ENCODE measurements around the gene HSP90AB1.
"Not testable (repeated sequence)": the region's sequence is repeated elsewhere in the genome, so short reads cannot be mapped to it uniquely, and the experiment has no call there.

HSP90AB1 gene

DNA sequence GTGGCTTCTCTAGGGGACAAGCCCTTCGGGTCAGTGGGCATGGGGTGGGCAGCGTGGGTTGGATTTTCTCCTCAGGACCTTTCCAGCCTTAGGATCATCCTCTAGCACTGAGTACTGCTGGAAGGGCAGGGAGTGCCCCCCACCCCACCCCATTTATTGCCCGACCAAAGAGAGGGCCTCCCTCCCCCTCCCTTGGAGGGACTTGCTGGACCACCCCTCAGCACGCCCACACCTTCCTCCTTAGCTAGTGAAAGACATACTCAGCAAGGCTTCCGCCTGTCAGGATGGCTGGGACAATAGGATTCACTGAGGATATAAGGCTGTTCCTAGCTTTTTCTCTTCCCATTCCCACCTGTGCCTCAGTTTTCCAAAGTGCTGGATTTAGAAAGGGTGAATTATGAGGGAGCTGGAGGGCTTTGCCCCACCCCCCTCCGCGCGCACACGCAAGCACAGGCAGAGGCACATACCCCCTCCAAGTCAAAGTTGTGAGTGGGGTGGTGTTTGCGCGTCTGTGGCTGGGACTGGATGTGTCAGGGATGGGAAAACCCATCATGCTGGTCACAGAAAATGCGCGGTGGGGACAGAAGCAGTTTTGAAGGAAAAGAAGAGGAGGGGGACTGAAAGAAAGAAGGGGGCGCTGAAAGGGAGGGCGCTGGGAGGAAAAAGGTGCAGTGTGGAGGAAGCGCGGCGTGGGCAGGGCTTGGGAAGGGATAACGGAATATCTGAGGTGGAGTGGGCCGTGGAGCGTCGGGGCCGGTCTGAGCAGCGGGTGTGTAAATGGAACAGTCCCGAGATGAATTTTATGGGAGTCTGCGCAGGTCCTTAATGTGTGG, 24.2 kb upstream of the HSP90AB1 start:
- DNase-seq (ENCODE audit: low read depth), result no peak

DNA sequence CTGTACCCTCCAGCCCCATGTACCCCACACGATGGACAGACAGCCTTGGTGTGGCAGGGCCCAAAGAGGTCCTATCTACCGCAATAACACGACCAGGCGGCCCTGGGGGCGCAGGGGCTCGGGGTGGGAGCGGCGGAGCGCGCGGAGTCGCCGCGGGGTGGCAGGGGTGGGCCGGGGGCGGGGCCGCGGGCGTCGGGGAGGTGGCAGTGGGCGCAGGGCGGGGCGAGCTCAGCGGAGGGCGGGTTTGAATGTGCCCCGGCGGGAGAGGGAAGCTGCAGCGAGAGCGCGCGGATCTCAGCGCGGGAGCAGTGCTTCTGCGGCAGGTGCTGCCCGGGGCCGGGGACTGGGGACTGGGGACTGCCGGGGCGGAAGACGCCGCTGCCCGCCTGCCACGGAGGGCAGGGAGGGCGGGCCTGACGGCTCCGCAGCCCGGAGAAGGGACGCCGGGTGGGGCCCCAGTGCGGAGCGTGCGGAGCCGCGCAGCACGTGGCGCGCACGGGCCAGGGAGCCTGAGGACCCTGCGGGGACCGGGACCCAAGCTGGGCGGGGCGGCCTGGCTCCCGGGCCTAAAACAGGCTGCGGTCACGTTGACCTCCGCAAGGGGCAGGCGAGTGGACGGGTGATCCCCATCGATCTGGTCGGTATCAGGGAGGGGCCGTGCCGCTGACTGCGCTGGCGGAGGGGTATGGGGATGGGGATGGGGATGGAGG, 23.4 kb upstream of the HSP90AB1 start, which contains the start of gene SLC29A1:
Gene SLC29A1, plus strand, starts transcription at position 277 of the 710 bp plus-strand sequence. CDS start 3,719 bp downstream, outside the sequence.
- no peak for DNase-seq (ENCODE audit: low read depth)

DNA sequence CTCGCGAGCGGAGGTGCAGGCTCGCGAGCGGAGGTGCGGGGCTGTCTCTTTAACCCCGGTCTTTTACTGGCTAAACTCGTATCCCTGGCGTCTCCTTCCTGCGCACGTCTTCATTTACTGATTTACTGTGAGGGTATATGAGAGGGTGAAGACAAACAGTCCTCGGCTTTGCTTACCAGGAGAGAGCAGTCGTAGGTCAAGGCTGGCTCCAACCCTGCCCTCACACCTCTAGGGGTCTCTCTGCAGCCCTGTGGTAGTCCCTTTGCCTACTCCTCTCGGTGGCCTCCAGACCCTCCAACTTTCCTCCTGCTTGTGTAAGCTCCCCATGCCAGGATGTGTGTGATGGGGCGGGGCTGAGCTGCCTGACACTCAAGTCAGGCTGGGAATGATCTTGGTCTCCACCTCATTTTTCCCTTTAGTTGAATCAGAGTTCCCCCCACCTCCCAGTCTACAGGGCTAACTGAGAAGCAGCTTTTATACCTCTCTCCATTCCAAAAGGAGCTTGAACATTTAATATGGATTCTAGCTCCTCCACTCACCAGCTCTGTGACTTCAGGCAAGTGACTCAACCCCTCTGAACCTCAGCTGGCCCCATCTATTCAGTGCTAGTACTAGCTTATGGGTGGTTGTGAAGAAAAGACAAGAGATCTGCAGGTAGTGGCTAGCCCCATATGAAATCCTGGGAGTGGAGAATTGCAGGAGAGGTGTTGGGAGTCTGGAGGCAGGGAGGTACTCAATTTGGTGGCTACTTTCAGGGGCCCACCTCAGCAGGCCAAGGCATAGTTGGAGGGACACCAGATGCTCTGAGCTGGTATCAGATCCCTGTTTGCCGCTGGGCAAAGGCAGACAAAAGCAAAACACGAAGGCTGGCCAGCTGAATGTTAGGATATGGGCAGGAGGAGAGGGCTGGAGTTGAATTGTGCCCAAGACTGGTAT, 22.6 kb upstream of the HSP90AB1 start:
- DNase-seq (ENCODE audit: low read depth), result no peak

DNA sequence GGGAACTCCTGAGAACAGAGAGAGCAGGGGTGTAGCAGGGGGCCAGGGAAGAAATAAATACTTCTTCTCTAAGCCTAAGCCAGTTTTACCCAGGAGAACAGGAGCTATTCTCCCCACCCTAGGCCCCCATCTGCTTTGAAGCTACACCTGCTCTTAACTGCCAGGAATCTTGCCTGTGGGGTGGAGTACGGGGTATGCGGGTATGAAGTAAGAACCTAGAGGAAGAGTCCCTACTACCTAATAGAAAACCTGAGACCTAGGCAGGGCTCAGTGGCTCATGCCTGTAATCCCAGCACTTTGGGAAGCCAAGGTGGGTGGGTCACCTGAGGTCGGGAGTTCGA, 22.0 kb upstream of the HSP90AB1 start:
- no peak for DNase-seq (ENCODE audit: low read depth)

DNA sequence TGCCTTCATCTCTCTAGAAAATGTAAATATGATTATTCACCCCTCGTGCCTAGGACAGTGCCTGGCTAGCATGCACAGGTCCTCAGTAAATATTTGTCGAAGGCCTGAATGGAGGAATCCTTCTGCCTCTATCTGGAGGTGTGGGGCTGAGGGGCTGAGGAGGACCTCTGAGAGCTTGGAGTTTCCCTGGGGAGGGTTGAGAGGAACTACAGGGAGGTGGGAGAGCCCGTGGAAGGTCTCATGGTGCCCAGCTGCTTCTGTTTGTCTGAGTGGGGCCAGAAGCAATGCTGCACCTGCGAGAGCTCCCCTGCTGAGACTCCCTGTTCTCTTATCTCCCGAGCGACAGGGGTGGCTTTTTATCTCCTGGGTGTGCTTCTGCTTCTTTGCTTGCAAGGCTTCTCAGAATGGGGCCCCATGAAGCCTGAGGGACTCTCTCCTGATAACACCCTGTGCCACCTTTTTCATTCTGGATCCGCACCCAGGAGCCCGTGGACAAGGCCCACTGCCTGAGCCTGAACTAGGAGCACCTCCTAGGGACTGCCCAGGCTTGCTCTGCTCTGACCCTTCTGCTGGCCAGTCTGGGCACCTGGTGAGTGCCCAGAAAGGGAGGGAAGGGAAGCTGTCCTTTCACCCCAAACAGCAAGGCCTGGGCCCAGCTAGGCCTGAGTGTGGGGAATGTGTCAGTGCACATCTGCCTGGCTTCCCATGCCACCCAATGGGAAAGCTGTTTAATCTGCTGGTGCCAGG, 21.1 kb upstream of the HSP90AB1 start:
- no peak for DNase-seq (ENCODE audit: low read depth)

DNA sequence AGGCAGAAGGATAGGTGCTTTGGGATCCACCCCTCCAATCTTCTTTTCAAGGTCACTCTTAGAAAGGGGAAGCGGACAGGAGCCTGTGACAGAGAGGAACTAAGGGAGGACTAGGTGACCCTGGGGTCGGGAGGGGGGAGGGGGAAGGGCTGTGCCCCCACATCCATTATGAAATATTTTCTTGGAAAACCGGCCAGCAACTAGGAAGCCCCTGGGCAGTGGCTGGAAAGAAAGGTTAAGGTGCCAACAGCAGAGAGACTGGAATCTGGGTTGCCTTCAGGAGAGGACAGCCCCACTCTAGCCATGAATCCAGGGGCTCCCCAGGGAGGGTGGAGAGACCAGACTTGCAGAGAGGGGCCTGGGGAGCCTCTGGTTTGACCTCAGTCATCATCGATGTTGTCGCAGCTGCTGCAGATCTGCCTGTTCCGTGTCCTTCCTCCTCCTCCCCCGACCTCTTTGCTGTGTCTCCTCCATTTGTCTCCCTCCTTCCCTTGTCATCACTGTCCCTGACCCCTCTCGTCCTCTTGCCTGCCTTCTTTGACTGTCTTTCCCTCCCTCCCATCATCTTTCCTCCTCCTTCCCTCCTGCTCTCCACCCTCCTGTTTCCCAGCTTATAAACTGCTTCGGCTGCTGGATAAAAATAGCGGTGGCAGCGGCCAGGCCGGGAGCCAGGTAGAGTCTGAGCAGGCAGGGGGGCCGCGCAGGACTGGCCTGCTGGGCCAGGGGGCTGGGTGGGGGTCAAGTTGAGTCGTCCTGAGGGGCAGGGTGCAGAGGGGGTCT, 20.3 kb upstream of the HSP90AB1 start:
- DNase-seq (ENCODE audit: low read depth), result no peak

DNA sequence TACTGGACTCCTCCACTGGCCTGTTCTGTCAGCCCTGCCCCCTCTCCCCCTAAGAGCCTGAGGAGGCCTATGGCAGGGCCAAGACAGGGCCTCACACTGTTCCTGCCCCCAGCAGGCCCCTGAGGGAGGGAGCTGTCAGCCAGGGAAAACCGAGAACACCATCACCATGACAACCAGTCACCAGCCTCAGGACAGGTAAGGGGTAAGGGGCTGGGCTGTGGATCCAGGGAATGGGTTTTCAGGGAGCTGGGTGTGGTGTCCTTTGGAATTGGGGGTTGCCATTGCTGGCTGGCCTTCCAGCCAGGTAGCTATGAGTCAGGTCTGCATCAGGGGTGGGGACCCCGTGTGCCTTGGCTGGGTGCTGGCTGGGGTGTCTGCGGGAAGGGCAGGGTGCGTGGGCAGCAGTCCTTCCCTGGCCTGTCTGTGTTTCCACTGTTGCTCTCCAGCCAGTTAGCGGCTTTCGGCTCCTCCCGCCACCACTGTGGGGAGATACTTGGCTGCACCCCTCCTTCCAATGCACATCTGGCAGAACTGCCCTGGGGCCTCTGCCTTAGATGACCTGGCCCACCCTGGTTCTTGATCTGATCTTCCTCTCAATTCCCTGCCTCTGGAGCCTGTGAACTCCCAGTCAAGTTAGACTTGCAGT, 19.6 kb upstream of the HSP90AB1 start:
- DNase-seq (ENCODE audit: low read depth), result no peak

DNA sequence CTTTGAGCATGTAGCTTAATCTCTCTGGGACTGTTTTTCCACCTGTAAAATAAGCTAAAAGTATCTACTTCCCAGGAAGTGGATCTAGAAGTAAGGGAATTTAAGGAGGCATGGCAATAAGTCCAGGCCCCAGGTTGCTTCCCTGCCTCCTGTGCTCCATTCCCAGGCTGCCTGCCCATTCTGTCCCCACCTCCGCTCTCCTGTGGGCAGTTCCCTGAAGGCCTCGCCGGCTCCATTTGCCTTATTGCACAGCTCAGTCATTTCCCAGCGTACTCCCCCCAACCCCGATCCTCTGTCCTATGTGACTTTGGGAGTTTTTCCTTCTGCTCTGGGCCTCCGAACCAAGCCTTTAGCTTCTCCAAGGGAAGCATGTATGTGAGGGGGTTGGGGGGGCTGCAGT, 18.9 kb upstream of the HSP90AB1 start:
- DNase-seq (ENCODE audit: low read depth), result no peak

DNA sequence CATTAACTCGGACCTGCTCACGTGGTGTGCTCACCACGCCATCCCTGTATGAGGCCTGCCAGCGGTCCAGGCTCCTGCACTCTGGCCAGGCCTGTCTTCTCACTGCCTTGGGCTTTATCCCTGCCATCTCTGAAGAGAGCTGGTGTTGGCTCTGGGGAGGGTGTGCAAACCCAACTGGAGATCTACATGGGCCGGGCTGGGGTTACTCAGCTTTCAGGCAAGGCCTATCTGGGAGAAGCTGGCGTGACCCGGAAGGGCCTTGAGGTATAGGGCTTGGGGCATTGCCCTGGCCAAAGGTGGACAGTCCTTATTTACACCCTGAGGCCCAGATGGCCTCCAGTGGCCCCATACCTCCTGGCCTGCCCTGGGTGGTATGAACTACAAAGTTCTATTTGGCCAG, 18.5 kb upstream of the HSP90AB1 start:
- DNase-seq (ENCODE audit: low read depth), result no peak

DNA sequence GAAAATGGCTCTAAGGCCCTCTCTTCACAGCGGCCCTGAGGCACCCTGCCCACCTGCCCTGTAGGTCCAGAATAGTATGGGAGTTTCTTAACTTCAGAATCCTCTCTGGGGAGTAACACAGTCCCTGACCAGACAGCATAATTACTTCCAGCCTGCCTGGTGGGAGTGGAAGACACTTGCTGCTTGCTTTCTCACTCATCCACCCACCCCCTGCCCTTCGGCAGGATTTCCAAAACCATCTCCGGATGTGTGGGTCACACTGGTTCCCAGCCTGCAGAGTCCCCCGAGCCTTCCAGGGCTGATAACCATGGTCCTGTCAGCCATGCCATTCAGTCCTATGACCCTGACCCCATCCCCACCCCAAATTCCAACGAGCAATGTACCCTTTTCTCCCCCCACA, 18.1 kb upstream of the HSP90AB1 start:
- DNase-seq (ENCODE audit: low read depth), result no peak

DNA sequence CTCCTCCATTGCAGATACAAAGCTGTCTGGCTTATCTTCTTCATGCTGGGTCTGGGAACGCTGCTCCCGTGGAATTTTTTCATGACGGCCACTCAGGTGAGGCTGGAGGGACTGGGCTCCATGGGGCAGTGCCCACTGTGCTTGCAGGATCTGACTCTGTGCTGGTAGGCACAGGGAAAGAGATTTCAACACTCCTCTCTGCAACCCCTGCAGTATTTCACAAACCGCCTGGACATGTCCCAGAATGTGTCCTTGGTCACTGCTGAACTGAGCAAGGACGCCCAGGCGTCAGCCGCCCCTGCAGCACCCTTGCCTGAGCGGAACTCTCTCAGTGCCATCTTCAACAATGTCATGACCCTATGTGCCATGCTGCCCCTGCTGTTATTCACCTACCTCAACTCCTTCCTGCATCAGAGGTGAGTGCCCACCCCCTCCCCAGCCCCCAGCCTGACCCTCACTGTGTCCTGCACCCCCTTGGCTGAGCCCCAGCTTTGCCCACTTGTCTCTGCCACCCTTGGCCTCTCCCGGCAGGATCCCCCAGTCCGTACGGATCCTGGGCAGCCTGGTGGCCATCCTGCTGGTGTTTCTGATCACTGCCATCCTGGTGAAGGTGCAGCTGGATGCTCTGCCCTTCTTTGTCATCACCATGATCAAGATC, 17.4 kb upstream of the HSP90AB1 start:
- DNase-seq (ENCODE audit: low read depth), result no peak

DNA sequence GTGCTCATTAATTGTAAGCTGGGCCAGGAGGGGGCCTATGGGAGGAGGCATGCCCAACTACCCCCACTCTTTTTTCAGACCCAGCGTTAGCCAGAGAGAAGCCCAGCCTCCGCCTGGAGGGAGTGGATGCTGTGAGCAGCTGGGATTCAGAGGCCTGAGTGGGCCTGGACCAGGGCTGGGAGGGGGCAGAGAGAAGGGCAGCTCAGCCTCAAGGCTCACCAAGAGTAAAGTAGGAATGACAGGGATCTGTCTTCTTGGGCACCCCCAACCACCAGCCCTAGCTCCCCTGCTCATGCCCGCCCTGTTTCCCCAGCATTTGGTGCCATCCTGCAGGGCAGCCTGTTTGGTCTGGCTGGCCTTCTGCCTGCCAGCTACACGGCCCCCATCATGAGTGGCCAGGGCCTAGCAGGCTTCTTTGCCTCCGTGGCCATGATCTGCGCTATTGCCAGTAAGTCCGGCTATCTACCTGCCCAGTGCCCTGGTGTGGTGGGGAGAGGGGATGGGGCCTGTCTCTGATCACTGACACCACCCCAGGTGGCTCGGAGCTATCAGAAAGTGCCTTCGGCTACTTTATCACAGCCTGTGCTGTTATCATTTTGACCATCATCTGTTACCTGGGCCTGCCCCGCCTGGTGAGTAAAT, 16.7 kb upstream of the HSP90AB1 start:
- no peak for DNase-seq (ENCODE audit: low read depth)

DNA sequence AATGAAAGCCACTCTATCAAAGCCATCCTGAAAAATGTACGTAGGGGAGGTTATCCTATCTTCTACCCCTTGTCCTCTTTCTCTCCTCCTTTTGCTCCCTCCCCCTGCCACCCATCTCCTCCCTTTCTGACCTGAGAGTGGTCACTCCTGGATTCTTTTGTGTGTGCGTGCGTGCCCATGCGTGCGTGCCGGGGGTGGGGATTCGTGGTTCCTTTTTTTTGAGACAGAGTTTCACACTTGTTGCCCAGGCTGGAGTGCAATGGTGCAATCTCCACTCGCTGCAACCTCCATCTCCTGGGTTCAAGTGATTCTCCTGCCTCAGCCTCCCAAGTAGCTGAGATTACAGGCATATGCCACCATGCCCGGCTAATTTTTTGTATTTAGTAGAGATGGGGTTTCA, 15.5 kb upstream of the HSP90AB1 start:
- not testable (repeated sequence) for DNase-seq (ENCODE audit: low read depth)

DNA sequence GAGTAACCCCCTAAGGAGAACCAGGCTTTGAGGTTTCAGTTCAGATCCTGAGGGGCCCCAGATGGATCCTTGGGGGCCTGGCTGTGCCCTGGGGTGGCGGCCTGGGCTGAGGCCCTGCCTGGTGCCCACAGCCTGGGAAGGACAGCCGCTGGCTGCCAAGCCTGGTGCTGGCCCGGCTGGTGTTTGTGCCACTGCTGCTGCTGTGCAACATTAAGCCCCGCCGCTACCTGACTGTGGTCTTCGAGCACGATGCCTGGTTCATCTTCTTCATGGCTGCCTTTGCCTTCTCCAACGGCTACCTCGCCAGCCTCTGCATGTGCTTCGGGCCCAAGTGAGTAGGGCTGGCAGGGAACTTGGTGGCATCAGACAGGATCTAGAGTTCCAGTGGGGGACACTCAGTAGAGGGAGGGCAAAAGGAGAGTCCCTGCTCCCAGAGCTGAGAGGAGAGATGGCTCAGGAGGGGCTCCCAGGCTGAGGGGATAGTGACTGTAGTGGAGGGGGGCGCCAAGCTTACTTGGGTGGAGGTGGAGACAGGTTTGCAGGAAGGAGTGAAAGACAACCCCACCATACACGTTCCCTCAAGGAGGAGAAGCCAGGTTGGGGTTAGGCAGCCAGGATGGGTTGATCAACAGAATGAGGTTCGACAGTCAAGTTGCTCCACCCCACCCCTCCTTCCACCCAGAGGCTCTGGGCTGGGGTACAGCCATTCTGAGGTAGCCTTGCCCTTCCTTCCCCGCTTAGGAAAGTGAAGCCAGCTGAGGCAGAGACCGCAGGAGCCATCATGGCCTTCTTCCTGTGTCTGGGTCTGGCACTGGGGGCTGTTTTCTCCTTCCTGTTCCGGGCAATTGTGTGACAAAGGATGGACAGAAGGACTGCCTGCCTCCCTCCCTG, 14.0 kb upstream of the HSP90AB1 start:
- no peak for DNase-seq (ENCODE audit: low read depth)

DNA sequence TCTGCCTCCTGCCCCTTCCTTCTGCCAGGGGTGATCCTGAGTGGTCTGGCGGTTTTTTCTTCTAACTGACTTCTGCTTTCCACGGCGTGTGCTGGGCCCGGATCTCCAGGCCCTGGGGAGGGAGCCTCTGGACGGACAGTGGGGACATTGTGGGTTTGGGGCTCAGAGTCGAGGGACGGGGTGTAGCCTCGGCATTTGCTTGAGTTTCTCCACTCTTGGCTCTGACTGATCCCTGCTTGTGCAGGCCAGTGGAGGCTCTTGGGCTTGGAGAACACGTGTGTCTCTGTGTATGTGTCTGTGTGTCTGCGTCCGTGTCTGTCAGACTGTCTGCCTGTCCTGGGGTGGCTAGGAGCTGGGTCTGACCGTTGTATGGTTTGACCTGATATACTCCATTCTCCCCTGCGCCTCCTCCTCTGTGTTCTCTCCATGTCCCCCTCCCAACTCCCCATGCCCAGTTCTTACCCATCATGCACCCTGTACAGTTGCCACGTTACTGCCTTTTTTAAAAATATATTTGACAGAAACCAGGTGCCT, 13.3 kb upstream of the HSP90AB1 start:
- no peak for DNase-seq (ENCODE audit: low read depth)

DNA sequence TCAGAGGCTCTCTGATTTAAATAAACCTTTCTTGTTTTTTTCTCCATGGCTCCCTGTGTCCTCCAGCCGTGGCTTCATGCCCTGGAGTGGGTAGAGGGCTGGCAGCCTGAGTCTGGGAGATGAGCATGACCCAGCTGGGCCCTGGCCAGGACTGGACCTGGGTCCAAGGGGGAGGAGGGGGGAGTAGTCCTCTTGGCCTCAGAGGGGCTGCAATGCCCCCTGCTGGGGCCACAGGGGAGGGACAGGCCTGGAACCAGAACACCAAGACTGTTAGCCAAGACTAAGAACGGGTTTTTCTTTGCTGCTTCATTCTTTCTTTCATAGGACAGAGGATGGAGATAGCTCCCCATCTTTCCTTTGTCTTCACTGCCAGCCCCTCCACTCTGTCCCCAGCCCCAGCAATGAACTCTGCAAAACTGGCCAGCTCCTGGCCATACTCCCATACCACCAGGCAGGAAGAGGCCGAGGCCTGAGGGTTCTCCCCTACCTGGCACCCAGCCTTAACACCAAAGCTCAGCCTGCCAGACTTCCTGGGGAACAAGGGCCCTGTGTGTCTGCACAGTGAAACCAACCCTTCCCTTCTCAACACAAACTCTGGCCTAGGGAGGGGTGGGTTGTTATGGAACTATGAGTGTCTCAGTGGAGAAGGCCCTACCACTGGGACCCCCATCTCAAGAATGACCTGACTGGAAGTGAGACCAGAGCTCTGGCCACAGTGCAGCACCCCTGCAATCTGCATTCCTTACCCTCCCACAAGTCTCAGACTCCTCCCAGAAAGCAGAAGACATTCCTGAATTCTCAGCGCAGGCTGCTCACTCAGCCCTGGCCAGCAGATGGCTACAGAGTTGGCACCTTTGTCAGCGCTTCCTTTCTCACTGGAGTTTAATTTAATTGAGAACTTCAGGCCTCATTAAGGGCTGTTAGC, 12.5 kb upstream of the HSP90AB1 start:
- peak; percentile 63 for DNase-seq (ENCODE audit: low read depth)

DNA sequence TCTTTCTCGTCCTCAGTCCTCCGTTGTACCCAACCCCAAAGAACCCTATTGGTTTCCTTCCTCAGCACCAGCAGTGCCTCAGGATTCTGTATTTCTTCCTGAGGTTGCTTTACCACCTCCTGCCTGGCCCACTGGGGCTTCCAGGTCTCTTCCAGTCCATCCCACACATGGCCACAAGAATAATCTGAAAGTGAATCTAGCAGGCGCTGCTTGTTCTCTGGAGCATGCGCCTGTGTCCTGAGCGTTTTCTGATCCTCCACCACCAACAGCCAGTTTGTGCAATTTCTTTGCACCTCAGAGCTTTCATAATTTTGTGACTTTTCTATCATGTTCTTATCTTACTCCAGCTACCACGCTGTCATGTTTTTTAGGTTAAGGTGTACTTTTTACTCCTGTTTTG, 11.6 kb upstream of the HSP90AB1 start:
- DNase-seq (ENCODE audit: low read depth), result no peak
